Panc1 (cell line): ENCODE data around the gene DPEP1. TPM values are rescaled to one million over a fixed set of nuclear protein-coding genes. Genes with fewer than 3 reads are reported as not detected.

ENCODE experiments used
- ATAC-seq: fragments of 200-7000 bp; cut with Tn5 transposase; 2 replicates; pipeline ENCODE4 v1.9.1; 2020; ENCODE audit warnings: mild to moderate bottlenecking, moderate library complexity
- BruUV-seq: library from RNA; stranded (reverse); fragments of 400-500 nt; replicated peaks from 2 replicates; lab custom pipeline; 2021; lab: Mats Ljungman, UMichigan
- CTCF ChIA-PET: fragments of 300-600 bp; sonication (Branson Sonifier 250); formaldehyde crosslinking; loops from one replicate; lab custom pipeline; 2022; ENCODE audit warnings: antibody characterized with exemption; lab: Charles Lee
- POLR2A ChIA-PET: fragments of 300-600 bp; sonication (Branson Sonifier 250); formaldehyde crosslinking; loops from one replicate; lab custom pipeline; 2022; ENCODE audit warnings: antibody characterized with exemption; lab: Charles Lee
- DNase-seq: peaks from one replicate; pipeline ENCODE4 v3.0.0-alpha.2; 2010; ENCODE audit warnings: low read depth, low spot score
- H3K27ac ChIP-seq: 2 replicates; pipeline ENCODE4 v1.5.1; 2011; ENCODE audit warnings: mild to moderate bottlenecking, low read length, inconsistent platforms
- H3K27me3 ChIP-seq: fragments of 200-500 bp; sonication (Bioruptor generic); 2 replicates; pipeline ENCODE4 v1.6.0; 2014; ENCODE audit warnings: low read length, inconsistent platforms; ENCODE audit not compliant: control insufficient read depth, insufficient read depth
- H3K36me3 ChIP-seq: fragments of 200-500 bp; sonication (Bioruptor generic); 2 replicates; pipeline ENCODE4 v1.5.1; 2014; ENCODE audit warnings: inconsistent platforms, mild to moderate bottlenecking, low read length, moderate library complexity; ENCODE audit not compliant: control insufficient read depth, insufficient read depth
- H3K4me1 ChIP-seq: 2 replicates; pipeline ENCODE4 v1.5.1; 2011; ENCODE audit warnings: inconsistent platforms, mild to moderate bottlenecking, low read length, moderate library complexity; ENCODE audit not compliant: control insufficient read depth, insufficient read depth
- H3K4me3 ChIP-seq, 2 experiments: 2 replicates each; pipeline ENCODE4 v1.5.1; 2011 to 2012; ENCODE audit warnings: low read depth in 2 of 2, low read length in 2 of 2, mild to moderate bottlenecking in 2 of 2, inconsistent platforms in 1 of 2, moderate library complexity in 1 of 2
- H3K9me3 ChIP-seq: fragments of 200-500 bp; sonication (Bioruptor generic); 2 replicates; pipeline ENCODE4 v1.5.1; 2014; ENCODE audit warnings: low read depth, mild to moderate bottlenecking, inconsistent platforms, low read length, moderate library complexity; ENCODE audit not compliant: control insufficient read depth, insufficient read depth
- POLR2AphosphoS5 ChIP-seq: IDR thresholded peaks from 2 replicates; pipeline ENCODE4 v1.6.1; 2012; ENCODE audit warnings: mild to moderate bottlenecking, low read depth, low read length, moderate library complexity
- REST ChIP-seq, 2 experiments: IDR thresholded peaks; 2 replicates each; pipeline ENCODE4 v1.6.1; 2011 to 2012; ENCODE audit warnings: low read depth in 2 of 2, control low read depth in 1 of 2, low read length in 1 of 2, mild to moderate bottlenecking in 1 of 2, moderate library complexity in 1 of 2; ENCODE audit not compliant: insufficient read depth in 1 of 2
- SIN3A ChIP-seq: IDR thresholded peaks from 2 replicates; pipeline ENCODE4 v1.6.1; 2012; ENCODE audit warnings: low read depth, mild to moderate bottlenecking, low read length, moderate library complexity, borderline replicate concordance; ENCODE audit not compliant: insufficient read depth
- TCF7L2 ChIP-seq: IDR thresholded peaks from 2 replicates; pipeline ENCODE4 v1.6.1; 2011; ENCODE audit warnings: mild to moderate bottlenecking, low read depth, low read length, inconsistent platforms
- in situ Hi-C: cut with HindIII; loops from 2 replicates; pipeline ENCODE4 v1.10.0; 2016; ENCODE audit warnings: low sequenced_read_pairs, low pct_unique_long_range_greater_than_20kb
- intact Hi-C: fragments of 100-400 bp; cut with micrococcal nuclease; formaldehyde crosslinking; loops from one replicate; pipeline ENCODE4 v1.10.0; 2022; ENCODE audit not compliant: unreplicated experiment
- total RNA-seq: library from RNA; stranded (reverse); gene quantifications from one replicate; pipeline ENCODE4 v1.2.1, GENCODE V29; 2021; ENCODE audit not compliant: unreplicated experiment
- TF ChIP-seq, protein P1 (sequence below): fragments of 450-650 bp; IDR thresholded peaks from 2 replicates; pipeline ENCODE4 v1.5.1; 2017; ENCODE audit warnings: mild to moderate bottlenecking

Gene DPEP1
- total RNA-seq, 1 experiment from 2014 or later, result 0.18 TPM

DNA sequence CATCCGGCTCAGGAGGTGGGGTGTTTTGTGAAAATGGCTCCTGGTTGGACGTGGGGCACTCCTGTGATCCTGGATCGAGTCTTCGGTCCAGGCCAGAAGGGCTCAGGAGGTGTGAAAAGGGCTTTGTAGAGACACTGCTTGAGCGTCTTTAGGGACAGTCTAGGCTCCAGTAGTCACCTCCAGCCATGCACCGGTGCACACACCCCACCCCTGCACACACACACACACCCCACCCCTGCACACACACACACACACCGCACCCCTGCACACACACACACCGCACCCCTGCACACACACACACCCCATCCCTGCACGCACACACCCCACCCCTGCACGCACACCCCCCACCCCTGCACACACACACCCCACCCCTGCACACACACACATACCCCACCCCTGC lies 25.0 kb downstream of the DPEP1 start:
- no TSS peak for BruUV-seq
- ATAC-seq, result no peak
- Histone ChIP-seq H3K9me3 (no peaks in the 10 kb centered on the region), H3K36me3 (no peaks in the 10 kb centered on the region), H3K4me1 (peaks cover 7% of the 10 kb centered on the region), H3K27ac (no peak overlapping the region), H3K27me3 (peaks cover 4% of the 10 kb centered on the region), H3K4me3 (no peak overlapping the region)
- ChIA-PET POLR2A (no interaction called here), CTCF (no interaction called here)
- DNase-seq, result no peak
- in situ Hi-C loops, result no loop called here
- TF ChIP-seq REST (IDR thresholded peaks at IDR 0.05; ENCODE audit: insufficient read depth in 1 of 2, low read depth in 2 of 2, low read length in 1 of 2), result no peak
- no peak for TF ChIP-seq POLR2AphosphoS5
- no peak for TF ChIP-seq TCF7L2
- TF ChIP-seq, protein P1, sequence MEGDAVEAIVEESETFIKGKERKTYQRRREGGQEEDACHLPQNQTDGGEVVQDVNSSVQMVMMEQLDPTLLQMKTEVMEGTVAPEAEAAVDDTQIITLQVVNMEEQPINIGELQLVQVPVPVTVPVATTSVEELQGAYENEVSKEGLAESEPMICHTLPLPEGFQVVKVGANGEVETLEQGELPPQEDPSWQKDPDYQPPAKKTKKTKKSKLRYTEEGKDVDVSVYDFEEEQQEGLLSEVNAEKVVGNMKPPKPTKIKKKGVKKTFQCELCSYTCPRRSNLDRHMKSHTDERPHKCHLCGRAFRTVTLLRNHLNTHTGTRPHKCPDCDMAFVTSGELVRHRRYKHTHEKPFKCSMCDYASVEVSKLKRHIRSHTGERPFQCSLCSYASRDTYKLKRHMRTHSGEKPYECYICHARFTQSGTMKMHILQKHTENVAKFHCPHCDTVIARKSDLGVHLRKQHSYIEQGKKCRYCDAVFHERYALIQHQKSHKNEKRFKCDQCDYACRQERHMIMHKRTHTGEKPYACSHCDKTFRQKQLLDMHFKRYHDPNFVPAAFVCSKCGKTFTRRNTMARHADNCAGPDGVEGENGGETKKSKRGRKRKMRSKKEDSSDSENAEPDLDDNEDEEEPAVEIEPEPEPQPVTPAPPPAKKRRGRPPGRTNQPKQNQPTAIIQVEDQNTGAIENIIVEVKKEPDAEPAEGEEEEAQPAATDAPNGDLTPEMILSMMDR, result no peak
- no peak for TF ChIP-seq SIN3A
- intact Hi-C loops, result no loop called here

GRCh38 chr16:89639385-89639784 lies 25.9 kb downstream of the DPEP1 start:
- Histone ChIP-seq H3K4me1 (peaks cover 7% of the 10 kb centered on the region), H3K4me3 (no peak overlapping the region), H3K27me3 (peaks cover 3% of the 10 kb centered on the region), H3K9me3 (no peaks in the 10 kb centered on the region), H3K27ac (no peak overlapping the region), H3K36me3 (no peaks in the 10 kb centered on the region)
- in situ Hi-C loops (no loop called here), intact Hi-C loops (no loop called here)
- ChIA-PET POLR2A (interaction anchor here (0.6 kb wide), 1 partner anchor 64 kb away, joined by 12 read pairs; the partner anchor contains the start of gene CPNE7), CTCF (no interaction called here)
- no TSS peak for BruUV-seq
- DNase-seq (no peak), ATAC-seq (no peak)
- TF ChIP-seq POLR2AphosphoS5 (no peak), REST (IDR thresholded peaks at IDR 0.05; ENCODE audit: insufficient read depth in 1 of 2, low read depth in 2 of 2, low read length in 1 of 2) (no peak), SIN3A (no peak), TCF7L2 (no peak)
- TF ChIP-seq, protein P1, result no peak
